ENCODE data around the gene LARP6.
"Not testable (repeated sequence)": the region's sequence is repeated elsewhere in the genome, so short reads cannot be mapped to it uniquely, and the experiment has no call there.

Gene LARP6

DNA sequence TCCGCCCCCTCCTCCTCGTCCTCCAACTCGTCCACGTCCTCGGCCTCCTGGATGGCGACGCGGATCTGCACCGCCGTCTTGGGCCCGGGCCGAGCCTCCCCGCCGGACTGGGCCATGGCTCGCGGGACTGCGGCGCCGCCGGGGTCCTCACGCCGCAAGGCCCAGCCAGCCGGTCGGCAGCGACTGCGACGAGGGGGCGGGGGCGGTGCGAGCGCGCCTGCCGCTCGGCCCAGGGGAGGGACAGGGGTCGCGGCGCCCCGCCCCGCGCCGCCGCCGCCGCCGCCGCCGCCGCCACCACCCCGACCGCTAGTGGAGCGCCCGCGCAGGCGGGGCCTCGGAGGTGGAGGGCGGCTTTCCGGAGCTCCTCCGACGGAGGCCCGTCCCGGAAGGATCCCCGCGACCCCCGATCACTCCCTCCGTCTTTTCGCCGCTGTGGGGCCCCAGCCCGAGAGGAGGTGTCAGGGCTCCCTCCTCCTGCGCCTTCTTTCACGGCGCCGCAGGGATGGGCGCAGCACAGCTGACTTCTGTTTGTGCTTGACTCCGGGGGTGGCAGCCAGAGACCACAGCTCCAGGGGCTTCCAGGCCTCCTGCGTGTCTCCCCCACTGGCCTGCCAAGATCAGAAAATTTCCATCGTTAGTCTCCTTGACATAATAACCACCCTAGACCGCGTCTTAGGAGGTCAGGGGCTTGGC is at the start of gene LARP6:
Gene LARP6, minus strand, starts transcription at position 185 of the 693 bp plus-strand sequence. Its CDS starts 69 bp downstream, at position 116.
- peak; percentile 41 for DNase-seq

- no peak for DNase-seq
These were observed 48.1 kb upstream of the LARP6 start for GRCh38 chr15:70902107-70902506.

- no peak for DNase-seq
These were observed 39.1 kb upstream of the LARP6 start for GRCh38 chr15:70892912-70893560.

- peak; percentile 68 for DNase-seq
These were observed 38.3 kb upstream of the LARP6 start, which contains the start of the genes LRRC49 and THAP10 for GRCh38 chr15:70892002-70892911. Gene LRRC49 (plus strand): TSS chr15:70892826. CDS start chr15:70892895, 69 bp downstream. Gene THAP10 (minus strand): TSS chr15:70892433. CDS start chr15:70892272, 161 bp downstream.

DNA sequence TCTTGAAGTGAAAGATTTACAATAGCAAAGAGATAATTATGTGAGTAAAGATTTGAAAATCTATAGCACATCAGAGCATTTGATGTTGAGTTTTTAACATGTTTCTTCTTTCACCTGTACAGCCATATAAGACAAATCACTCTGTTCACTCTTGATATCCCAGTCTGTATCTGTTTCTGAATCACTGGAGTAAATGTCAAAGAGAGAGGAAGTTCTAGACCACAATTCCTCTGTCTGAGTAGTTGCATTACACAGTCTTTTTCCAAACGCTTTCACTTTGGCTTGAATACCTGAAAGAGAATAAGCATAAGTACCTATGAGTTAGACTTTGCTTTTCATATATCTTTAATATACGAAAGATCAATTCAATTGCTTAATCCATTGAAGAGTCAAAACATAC is 28.4 kb upstream of the LARP6 start:
- no peak for DNase-seq

DNA sequence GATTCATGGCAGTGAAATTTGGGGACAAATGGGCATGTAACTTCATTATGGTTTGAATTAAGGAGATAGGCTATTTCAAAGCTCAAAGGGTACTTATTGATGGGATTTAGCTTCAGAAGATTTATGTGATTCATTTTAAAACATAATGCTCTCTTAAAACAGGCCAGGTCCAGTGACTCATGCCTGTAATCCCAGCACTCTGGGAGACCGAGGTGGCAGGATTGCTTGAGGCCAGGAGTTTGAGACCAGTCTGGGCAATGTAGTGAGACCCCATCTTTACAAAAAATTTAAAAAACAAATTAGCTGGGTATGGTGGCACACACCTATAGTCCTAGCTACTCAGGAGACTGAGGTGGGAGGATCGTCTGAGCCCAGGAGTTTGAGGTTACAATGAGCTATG is 26.8 kb upstream of the LARP6 start:
- DNase-seq = no peak

GRCh38 chr15:70879401-70879800 is 25.4 kb upstream of the LARP6 start:
- DNase-seq = no peak

GRCh38 chr15:70876683-70877082 is 22.7 kb upstream of the LARP6 start:
- no peak for DNase-seq

GRCh38 chr15:70876011-70876410 is 22.1 kb upstream of the LARP6 start:
- no peak for DNase-seq

- no peak for DNase-seq
These were observed 21.2 kb upstream of the LARP6 start for GRCh38 chr15:70875001-70875782.

DNA sequence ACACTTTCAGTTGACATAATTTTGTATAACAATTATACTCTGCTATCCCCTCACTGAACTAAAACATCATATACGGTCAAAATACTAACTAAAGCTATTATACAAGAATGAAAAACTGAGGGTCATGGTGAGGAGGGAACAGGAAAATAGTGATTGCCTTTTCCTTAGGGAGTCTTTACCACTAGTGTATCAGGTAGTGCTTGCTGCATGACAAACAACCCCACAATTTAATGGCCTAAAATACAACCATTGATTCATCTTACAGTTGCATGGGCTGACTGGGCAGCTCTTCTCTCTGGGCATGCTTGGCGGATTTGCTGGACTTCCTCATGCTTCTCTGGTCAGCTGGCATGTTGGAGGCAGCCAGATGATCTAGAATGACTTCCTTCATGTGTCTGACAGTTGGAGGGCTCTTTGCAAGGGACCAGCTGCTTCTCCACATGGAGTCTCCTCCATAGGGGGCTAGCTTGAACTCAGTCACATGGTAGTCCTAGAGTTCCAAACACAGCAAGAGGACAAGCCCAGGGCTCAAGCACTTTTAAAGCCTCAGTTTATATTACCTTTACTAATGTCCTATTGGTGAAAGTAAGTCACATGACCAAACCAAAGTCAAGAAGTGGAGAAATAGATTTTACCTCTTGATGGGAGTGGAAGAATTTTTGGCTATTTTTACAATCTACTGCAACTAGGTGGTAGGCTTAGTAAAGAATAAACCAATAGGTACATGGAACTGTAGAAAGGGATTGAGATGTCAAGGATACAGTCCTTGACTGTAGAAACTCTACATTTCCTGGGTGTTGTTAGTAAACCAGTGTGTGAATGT is 19.5 kb upstream of the LARP6 start:
- DNase-seq = no peak

GRCh38 chr15:70871490-70871889 is 17.5 kb upstream of the LARP6 start:
- DNase-seq = not testable (repeated sequence)

DNA sequence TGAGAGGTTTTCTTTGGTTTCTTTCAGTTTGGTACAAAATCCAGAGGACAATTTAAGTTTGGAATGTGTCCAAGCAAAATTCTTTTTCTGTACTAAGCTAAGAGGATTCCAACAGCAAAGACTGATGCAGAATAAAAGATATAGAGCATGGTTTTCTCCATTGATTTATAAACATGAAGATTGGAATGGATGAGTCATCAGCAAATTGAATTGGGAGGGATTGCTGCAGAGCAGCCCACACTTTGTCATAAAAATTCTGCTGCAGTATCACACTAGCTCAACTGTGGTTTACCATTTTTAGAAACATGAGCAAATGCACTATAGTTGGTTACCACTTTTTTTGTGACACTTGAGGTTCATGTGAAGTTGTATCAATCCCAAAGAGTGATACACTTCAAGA is 16.1 kb upstream of the LARP6 start:
- no peak for DNase-seq

- DNase-seq = no peak
These were observed 15.4 kb upstream of the LARP6 start for GRCh38 chr15:70869346-70869745.

DNA sequence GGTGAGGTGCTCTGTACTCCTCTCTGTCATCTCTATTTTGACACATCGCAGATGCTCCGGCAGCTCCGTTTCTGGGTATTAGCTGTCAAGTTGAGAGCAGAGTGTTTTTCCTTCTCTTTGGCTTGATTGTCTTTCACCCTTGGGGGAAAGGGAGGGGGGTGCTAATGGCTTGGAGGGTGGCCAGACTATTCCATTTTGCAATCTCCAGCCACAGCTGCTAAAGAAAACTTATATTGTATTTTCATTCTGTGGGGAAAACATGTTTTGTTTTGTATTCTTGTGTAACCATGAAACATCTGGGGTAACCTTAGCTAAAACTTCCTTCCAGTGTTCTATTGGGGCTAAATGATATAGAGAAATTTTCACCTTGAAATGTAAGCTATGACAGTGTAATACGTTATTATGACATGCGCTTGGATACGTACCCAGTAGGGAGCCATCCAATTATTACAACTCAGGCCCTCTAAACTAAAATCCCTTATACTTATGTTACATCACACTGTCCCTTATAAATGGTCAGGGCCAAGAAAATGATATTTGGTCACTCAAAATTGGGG is 14.0 kb upstream of the LARP6 start:
- DNase-seq = no peak

- DNase-seq = no peak
These were observed 13.2 kb upstream of the LARP6 start for GRCh38 chr15:70866982-70867641.

- DNase-seq = no peak
These were observed 9.7 kb upstream of the LARP6 start for GRCh38 chr15:70863450-70864218.

- DNase-seq = no peak
These were observed 6.0 kb upstream of the LARP6 start for GRCh38 chr15:70859998-70860397.

DNA sequence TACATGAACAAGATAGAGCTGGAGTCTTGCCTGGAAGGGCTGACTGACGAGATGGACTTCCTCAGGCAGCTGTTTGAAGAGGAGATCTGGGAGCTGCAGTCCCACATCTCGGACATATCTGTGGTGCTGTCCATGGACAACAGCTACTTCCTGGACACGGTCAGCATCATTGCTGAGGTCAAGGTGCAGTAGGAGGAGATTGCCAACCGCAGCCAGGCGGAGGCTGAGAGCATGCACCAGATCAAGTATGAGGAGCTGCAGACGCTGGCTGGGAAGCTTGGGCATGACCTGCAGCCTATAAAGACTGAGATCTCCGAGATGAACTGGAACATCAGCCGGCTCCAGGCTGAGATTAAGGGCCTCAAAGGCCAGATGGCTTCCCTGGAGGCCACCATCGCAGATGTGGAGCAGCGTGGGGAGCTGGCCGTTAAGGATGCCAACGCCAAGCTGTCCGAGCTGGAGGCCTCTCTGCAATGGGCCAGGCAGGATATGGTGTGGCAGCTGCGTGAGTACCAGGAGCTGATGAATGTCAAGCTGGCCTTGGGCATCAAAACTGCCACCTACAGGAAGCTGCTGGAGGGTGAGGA is 5.5 kb upstream of the LARP6 start:
- no peak for DNase-seq
